HPDE6-E6E7 (cell line): ENCODE results near the gene XPC.

Experiments used
- DNase-seq: peaks from one replicate; pipeline ENCODE4 v3.0.0; 2011; ENCODE audit warnings: missing footprints; ENCODE audit errors: extremely low spot score

Gene XPC

DNA sequence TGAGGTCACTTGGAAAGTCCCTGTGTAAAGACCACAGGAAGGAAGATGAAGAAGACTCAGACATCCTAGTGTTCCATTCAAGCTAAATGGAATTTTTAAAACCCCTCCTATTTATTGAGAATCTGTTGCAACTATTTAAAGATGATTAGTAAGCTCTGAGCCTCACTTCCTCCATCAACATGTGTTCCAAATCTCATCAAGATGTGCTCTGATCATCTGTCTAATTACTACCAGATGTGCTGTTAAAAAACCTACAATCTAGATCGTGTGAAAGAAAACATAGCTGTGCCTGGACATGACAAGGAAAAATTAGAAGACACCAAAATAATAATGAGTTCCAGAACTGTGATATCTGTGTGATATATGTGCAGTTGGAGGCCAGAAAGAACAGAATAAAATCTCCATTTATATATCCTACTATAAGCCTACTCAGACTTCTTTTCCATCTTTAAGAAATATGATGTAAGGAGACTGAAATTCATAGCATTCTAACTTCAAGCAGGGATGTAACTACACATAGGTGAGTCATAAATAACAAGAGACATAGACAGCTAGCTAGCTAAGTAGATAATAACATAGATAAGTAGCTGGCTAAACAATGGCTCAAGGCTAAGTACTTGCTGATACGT is 7.8 kb downstream of the XPC start:
- peak; percentile 4 for DNase-seq

GRCh38 chr3:14169871-14170270 is 8.5 kb downstream of the XPC start:
- no peak for DNase-seq

GRCh38 chr3:14169435-14169834 is 9.0 kb downstream of the XPC start:
- no peak for DNase-seq

- DNase-seq = no peak
These were observed 11.4 kb downstream of the XPC start for GRCh38 chr3:14166877-14167603.

GRCh38 chr3:14162178-14162577 is 16.2 kb downstream of the XPC start:
- no peak for DNase-seq

DNA sequence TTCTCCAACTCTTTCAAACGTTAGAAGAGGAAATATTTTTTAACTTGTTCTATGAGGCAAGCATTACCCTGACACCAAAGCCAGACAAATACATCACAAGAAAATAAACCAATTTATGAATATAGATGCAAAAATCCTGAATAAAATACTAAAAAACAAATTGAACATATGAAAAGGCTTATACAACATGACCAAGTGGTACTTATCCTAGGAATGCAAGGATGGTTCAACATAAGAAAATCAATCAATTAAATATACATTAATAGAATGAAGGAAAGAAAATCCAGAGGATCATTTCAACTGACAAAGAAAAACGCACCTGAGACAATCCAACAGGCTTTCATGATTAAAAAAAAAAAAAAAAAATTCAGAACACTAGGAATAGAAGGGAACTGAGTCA is 17.1 kb downstream of the XPC start:
- no peak for DNase-seq

GRCh38 chr3:14159426-14159825 is 19.0 kb downstream of the XPC start:
- DNase-seq = no peak

DNA sequence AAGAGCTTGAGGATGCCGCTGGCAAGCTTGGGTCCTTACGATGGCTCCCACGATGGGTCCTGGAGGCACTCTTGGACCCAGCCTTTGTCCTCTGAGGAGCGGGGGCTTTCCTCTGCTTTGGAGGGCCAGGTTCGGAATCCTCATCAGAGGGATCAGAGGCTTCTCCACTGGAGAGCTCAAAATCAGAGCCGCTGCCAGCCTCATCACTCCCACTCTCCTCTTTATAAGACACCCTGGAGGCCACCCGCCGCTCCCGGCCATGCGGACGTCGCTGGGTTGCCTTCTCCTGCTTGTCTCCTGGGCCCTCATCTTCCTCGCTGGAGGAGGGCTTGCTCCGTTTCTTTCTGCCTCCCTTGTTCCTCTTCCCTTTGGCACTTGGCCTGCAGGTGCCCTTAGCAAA is 20.0 kb downstream of the XPC start:
- DNase-seq = no peak

GRCh38 chr3:14157951-14158350 is 20.4 kb downstream of the XPC start:
- no peak for DNase-seq

GRCh38 chr3:14156843-14157561 is 21.4 kb downstream of the XPC start:
- DNase-seq = peak; percentile 22

DNA sequence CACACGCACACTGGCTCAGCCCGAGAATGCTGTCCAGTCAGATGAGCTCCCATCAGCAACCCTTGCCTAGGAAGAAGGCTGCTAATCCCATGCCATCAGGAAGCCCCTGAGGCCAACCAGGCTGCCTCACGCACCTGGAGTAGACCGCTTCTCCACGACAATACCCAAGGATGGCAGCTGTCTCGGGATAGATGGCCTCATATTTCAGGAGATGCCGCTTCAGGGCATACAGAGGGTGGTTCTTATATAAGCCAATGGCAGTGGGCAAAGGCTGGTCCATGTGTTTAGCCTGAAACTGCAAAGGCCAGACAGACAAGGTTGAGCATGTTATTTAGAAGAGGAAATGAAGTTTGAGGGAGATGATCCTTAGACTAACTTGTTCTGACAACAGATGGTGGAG is 22.2 kb downstream of the XPC start:
- DNase-seq = peak; percentile 3

DNA sequence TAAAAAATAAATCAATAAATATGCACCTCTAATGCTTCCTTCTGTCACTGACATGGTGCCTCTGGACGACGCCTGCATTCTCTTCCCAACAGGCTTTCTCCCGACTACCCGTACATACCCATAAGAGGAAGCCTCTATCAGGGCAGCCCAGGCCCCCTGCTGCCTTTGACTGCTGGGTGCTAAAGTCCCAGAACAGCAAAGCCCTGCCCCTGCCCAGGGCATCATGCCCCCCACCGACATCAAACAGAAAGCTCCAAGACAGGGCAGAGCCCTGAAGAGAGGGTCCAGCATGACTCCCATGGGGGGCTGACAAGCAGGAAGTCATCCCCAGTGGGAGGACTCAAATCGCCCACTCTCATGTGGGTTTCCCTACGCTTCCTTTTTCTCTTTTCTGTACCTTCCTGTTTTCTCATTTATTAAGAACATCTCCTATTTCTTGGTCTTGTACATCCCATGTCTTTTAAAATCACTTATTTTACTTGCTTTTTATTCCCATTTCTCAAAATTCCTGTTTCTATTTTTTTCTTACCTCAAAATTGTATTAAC is 23.4 kb downstream of the XPC start:
- DNase-seq = no peak

DNA sequence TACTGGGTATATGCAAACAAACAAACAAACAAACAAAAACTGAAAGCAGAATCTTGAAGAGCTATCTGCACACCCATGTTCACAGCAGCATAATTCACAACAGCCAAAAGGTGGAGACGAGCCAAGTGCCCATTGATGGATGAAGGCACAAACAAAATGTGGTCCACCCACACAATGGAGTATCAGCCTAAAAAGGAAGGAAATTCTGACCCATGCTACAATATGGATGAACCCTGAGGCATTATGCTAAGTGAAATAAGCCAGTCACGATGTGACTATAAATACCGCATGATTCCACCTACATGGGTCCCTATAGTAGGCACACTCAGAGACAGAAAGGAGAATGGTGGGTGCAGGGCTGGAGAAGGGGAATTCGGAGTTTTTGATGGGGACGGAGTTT is 24.1 kb downstream of the XPC start:
- DNase-seq = no peak

- DNase-seq = no peak
These were observed 24.7 kb downstream of the XPC start for GRCh38 chr3:14153663-14154062.

DNA sequence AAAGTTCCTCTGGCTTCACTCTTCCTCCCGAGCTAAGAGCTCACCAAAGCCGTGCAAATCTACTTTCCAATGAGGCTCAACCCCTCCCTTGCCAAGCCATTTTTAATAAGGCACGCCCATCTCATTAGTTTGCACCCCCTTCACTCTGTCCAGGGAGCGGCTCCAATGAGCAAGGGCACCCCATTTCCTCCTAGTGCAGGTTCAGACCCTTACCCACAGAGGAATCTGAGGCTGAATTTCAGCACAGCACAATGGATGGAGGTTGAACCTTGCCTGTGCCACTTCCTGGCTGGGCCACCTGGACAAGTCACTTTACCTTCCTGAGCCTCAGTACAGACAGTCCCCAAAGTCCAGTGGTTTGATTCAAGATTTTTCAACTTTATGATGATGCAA is 25.4 kb downstream of the XPC start:
- no peak for DNase-seq

- DNase-seq = no peak
These were observed 26.0 kb downstream of the XPC start for GRCh38 chr3:14152233-14152962.

DNA sequence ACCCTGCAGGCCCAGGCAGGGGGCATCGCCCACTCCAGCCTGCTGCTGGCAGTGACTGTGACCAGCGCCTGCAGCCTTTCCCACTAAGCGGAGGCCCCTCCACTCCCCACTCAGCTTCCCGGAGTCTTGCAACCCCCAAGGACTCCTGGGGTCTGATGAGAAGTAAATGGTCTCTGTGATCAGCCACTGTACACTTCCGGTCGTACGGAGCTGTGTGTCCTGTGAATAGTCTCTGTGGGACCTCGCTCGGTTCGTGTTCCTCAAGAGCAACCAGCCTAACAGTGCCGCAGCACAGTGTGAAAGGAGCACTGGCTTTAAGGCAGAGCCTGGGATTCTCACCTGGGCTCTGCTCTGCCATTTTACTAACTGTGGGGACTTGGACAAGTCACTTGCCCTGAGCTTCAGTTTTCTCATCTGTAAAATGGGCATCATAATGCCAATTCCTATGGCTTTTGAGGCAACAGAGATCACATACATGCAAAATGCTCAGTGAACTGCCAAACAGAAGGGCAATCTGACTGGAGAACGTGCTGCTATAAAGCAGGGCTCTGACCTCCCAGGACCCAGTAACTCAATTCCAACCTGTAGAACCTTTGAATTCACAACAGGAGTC is 26.8 kb downstream of the XPC start:
- no peak for DNase-seq

DNA sequence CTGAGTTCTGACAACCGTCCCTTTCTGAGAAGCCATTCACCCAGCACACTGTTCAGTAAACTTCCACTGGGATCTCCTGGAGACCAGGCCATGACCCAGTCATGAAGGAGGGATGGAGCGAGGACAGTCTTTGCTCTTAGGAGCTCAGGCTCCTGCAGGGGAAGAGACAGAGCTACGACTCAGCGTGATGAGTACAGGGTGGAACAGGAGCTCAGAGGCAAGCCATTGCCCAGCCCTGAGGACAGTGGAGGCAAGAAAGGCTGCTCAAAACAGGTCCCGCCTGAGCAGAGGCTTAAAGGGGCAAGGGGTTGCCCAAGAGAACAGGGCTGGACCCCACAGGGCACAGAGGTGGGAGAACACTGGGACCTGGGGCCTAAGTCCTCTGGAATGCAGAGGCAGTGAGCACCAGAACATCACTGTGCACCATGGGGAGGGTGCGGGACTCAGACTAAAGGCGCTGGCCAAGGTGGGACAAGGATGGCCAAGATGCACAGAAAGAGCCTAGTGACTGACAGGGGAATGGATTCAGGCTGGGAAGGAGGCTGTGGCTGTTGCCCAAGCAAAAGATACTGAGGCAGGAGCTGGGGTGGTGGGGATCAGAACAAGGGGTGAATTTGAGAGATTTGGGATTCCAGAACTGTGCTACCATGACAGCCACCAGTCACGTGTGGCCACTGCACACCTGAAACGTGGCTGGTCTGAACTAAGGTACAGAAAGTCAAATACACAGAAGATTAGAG is 27.7 kb downstream of the XPC start:
- no peak for DNase-seq

- DNase-seq = no peak
These were observed 28.3 kb downstream of the XPC start for GRCh38 chr3:14150078-14150477.

DNA sequence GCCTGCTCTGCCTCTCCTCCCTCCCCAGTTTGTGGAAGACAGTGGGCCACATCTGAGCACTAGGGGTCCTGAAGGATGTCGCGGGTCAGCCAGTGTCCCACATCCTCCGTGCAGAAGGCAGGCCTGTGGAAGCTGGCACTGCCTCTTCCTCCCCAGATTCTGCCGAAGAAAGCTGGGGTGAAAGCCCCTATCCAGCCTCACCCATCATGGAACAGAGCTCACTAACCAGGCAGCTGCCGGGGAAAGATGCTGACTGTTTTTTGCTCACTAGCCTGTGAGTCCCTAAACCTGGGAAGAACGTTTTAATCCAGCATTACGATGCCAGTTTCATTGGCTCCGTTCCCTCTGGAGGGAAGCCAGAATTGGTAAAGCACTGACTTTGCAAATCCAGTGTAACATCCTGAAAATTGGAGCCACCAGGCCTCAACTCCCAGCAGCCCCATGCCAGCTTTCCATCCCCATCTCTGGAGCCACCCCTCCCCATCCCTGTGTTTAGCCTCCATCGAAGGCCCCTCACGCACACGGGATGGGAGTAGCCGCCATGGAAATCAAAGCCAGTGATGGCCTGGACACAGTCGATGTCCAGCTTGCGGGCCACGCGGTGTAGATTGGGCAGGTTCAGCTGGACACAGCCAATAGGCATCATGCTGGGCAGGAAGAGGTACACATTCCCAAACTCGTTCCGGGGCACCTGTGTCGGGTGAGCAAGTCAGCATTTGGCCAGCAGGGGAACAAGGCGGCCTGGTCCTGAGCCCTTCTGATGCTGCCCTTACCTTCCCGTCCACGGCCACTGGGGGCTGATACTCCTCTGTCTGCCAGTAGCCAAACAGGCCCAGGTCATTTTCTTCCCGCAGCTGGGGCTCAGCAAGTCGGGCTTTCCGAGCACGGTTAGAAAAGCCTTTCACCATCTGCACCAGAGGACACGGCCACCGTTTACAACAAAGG is 30.1 kb downstream of the XPC start:
- no peak for DNase-seq
